Smooth muscle cell of the brain vasculature (primary cell): Measurements from ENCODE around the gene ZBTB22.
A peak's percentile ranks its signal among the peaks of the same experiment; 100 is the strongest.
"Not testable (repeated sequence)": the region's sequence is repeated elsewhere in the genome, so short reads cannot be mapped to it uniquely, and the experiment has no call there.

ENCODE experiments used
- DNase-seq: peaks from one replicate; pipeline ENCODE4 v3.0.0-alpha.2; 2012; ENCODE audit warnings: low read depth, low spot score

The ZBTB22 gene

GRCh38 chr6:33279971-33280511, 37.5 kb downstream of the ZBTB22 start:
- DNase-seq: no peak

DNA sequence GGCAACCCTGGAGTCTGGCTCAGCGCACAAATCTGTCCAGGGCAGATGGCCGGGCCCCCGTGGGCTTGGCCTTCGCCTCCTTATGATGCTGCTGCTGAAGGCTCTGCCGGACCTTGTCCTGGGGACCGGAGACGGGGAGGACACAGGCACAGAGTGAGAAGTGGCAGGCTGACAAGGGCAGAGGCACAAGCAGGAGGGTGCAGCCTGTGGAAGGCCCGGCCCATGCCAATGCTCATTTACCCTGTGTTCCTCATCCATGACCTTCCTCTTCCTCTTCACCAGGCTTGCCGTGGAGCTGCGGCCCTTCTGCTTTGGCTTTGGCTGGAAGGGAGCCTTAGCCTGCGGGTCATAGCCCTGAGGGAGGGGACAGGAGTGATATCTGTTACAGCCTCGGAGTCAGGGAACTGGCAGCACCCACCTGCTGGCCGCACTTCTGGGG, 38.3 kb downstream of the ZBTB22 start:
- DNase-seq: no peak

- DNase-seq: no peak
Observed at GRCh38 chr6:33278810-33279209, 38.7 kb downstream of the ZBTB22 start.

DNA sequence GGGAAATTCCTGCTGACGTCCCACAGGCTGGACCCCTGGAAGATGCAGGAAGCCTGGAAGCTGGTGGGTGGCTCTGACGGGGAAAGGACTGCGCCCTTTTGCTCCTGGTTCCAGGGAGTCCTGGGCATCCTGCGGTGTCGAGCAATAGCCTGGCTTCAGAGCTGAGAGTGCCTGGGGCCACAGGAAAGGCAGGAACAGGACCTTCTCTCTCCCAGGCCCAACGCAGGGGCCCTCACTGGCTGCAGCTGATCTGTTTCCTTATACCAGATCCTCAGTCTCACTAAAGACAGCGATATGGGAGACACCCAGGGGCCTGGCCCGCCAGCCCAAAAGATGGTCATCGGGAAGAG, 39.2 kb downstream of the ZBTB22 start:
- DNase-seq: no peak

- no peak for DNase-seq
Observed at GRCh38 chr6:33277663-33278391, 39.7 kb downstream of the ZBTB22 start.

DNA sequence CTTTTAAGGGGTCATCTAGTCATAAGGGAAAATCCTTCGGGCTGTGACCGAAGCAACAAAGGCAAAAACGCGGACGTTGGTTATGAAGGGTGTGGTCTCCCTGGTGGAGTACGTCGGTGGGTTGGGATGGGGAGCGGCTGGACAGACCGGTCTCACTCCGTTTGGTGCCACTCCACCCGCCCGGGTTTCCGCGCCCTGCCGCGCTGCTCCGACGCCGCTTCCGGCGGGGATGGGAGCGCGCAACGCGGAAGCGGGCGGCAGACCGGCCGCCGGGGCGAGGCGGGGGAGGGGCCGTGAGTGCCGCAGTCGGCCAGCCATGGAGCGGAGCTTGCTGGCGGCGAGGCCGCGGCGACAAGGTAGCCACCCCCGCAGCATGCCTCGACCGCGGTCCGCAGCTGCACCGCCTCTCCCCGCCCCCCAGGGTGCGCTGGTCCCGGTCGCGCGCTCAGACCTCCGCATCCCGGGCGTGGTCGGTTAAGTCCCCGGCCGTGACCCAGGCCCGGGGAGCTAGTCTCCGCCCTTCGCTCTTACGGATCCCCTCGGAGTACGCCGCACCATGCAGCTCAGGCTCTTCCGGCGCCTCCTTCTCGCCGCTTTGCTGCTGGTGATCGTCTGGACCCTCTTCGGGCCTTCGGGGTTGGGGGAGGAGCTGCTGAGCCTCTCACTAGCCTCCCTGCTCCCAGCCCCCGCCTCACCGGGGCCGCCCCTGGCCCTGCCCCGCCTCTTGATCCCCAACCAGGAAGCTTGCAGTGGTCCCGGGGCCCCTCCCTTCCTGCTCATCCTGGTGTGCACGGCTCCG, 40.5 kb downstream of the ZBTB22 start, which contains the start of gene B3GALT4:
B3GALT4 (plus strand) TSS at position 260 of the 799 bp plus-strand sequence; CDS start at position 557, 297 bp downstream.
- peak; percentile 13 for DNase-seq

- no peak for DNase-seq
Observed at GRCh38 chr6:33276581-33276863, 41.0 kb downstream of the ZBTB22 start.

GRCh38 chr6:33275795-33276580, 41.6 kb downstream of the ZBTB22 start:
- DNase-seq: not testable (repeated sequence)

DNA sequence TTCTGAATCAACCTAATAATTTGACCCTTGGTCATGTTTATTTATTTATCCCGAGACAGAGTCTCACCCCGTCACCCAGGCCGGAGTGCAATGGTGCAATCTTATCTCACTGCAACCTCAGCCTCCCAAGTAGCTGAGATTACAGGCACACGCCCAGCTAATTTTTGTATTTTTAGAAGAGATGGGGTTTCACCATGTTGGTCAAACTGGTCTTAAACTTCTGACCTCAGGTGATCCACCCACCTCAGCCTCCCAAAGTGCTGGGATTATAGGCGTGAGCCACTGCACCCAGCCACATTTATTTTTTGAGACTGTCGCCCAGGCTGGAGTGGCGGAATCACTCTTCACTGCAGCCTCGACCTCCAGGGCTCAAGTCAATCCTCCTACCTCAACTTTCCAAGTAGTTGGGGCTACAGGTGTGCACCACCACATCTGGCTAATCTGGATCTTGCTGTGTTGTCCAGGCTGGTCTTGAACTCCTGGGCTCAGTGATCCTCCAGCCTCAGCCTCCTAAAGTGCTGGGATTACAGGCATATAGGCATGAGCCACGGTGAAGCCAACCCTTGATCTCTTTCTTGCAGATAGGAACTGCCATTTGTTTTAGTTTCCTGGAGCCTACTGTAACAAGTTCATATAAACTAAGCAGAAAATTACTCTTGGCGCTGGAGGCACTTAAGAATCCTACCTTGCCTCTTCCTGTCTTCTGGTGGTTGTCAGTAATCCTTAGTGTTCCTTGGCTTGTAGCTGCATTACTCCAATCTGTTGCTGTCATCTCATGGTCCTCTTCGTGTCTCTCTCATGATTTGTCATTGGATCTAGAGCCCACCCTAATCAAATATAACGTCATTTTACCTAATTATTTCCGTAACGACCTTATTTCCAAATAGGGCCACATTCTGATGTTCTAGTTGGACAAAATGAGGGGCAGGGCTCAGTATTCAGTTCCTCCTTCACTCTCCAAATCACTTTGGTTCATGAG, 43.3 kb downstream of the ZBTB22 start:
- DNase-seq: no peak

DNA sequence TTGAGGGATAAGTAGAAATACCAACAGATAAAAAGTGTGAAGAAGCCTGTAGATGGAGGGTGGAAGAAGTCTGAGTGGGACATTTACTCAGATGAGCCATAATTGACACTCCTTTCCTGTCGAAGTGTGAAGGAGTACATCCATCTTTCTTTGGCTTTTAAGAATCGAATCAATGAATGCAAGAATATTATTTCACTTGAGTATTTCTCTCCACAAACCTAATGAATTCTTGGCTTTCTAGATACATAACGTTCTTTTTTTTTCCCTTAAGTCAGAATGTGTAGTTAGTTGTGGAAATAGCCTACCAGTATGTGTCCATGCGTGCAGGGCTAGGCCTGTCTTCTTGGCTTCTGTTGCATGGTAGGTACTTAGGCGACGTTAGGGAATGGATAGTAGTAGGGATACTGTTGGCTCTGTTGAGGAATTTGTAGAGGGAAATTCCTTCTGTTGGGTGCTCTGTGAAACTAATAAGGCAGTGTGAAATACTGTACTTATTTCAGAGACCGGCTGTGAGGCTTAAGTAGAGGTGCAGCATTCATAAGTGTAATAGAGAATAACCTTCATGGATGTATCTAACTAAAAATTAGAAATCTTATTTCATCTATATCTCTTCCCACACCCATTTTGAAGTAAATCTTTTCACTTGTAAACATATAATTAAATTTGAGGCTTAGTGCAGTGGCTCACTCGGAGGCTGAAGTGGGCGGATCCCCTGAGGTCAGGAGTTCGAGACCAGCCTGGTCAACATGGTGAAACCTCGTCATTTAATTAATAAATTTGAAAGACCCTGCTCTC, 44.2 kb downstream of the ZBTB22 start:
- DNase-seq: no peak

DNA sequence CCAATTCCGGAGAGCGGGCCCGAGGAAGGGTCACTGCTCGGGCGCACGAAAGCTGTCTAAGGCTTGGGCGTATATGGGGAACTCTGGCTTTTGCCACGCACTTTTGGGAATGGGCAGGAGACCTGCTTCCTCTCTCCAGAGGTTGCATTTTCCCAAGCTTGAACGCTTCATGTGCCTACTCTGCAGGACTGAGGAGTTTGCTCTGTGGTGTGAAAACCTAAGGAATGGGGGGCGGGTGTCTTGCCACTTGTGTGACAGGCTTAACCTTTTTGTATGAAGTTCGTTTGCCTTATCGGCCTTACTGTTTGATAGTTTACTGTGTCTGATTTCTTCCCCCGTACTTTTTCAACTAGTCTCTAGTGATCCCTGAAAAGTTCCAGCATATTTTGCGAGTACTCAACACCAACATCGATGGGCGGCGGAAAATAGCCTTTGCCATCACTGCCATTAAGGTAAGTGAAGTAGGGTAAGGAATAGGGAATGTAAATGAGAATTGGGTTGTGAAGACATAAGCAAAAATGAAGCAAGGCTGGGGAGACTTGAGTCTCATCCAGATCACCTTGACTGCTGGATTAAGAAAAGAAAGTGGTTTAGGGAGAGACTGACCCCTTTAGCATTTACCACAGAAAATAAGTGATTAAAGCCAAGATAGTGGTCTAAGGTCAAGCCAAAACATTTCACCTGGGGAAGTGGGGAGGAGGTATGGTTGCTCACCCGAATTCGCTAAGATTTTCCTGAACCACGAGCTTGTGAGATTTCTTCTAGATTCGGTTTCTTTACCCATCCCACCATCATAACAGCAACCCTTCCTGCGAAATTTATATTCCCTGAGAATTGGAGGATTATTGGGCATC, 45.0 kb downstream of the ZBTB22 start:
- DNase-seq: no peak

GRCh38 chr6:33271468-33272274, 45.9 kb downstream of the ZBTB22 start, which contains the start of the genes RPS18 and VPS52:
Gene RPS18 (plus strand): TSS chr6:33272075. CDS start chr6:33272120, 45 bp downstream.
Gene VPS52 (minus strand): TSS chr6:33271876. CDS start chr6:33271675, 201 bp downstream.
- peak; percentile 97 for DNase-seq

- no peak for DNase-seq
Observed at GRCh38 chr6:33271117-33271467, 46.5 kb downstream of the ZBTB22 start.
